CD4-positive, CD25-positive, alpha-beta regulatory T cell (primary cell): ENCODE measurements around the gene INO80D. TPM values are rescaled to one million over a fixed set of nuclear protein-coding genes. Genes with fewer than 3 reads are reported as not detected.
"Not testable (repeated sequence)": the region's sequence is repeated elsewhere in the genome, so short reads cannot be mapped to it uniquely, and the experiment has no call there.

Experiments
- ATAC-seq, 2 donors: fragments of 150-1000 bp; cut with Tn5 transposase; one replicate each; pipeline ENCODE4 v1.10.0; 2021; ENCODE audit warnings: low read depth in 2 of 2, moderate number of reproducible peaks in 2 of 2, moderate library complexity in 1 of 2
- DNase-seq, 3 donors: peaks; one replicate each; pipeline versions ENCODE4 v3.0.0 to v3.0.0-alpha.2; 2012 to 2022; ENCODE audit warnings: mixed read lengths in 1 of 3
- H3K27ac ChIP-seq: one replicate; pipeline ENCODE4 v1.7.0; 2013; ENCODE audit warnings: mild to moderate bottlenecking, low read length; ENCODE audit not compliant: insufficient read depth, poor library complexity, severe bottlenecking
- H3K27me3 ChIP-seq: one replicate; pipeline ENCODE4 v1.7.0; 2013; ENCODE audit warnings: low read length; ENCODE audit not compliant: control insufficient read depth, insufficient read depth
- H3K36me3 ChIP-seq: one replicate; pipeline ENCODE4 v1.7.0; 2013; ENCODE audit warnings: mild to moderate bottlenecking, low read length, moderate library complexity; ENCODE audit not compliant: control insufficient read depth, insufficient read depth
- H3K4me1 ChIP-seq: 2 replicates; pipeline ENCODE4 v1.7.0; 2013; ENCODE audit warnings: mild to moderate bottlenecking, low read length; ENCODE audit not compliant: insufficient read depth, control insufficient read depth, poor library complexity, severe bottlenecking
- H3K4me3 ChIP-seq: one replicate; pipeline ENCODE4 v1.7.0; 2013; ENCODE audit warnings: low read depth, mild to moderate bottlenecking, low read length, moderate library complexity
- H3K9me3 ChIP-seq, 2 experiments: 1 replicate in 1 of 2; 2 replicates in 1 of 2; pipeline ENCODE4 v1.7.0; 2013; ENCODE audit warnings: low read length in 2 of 2, mild to moderate bottlenecking in 1 of 2, moderate library complexity in 1 of 2; ENCODE audit not compliant: control insufficient read depth in 2 of 2
- H3K27ac Mint-ChIP-seq, 3 donors: one replicate each; pipeline ENCODE4 v1.8.0; 2020 to 2022; ENCODE audit warnings: mild to moderate bottlenecking in 3 of 3, mixed read lengths in 3 of 3, moderate library complexity in 2 of 3
- H3K27me3 Mint-ChIP-seq: one replicate; pipeline ENCODE4 v1.8.0; 2022; ENCODE audit warnings: mild to moderate bottlenecking, mixed read lengths
- H3K36me3 Mint-ChIP-seq: one replicate; pipeline ENCODE4 v1.8.0; 2020; ENCODE audit warnings: mixed read lengths
- H3K4me1 Mint-ChIP-seq, 4 donors: one replicate each; pipeline ENCODE4 v1.8.0; 2020 to 2022; ENCODE audit warnings: mixed read lengths in 4 of 4, mild to moderate bottlenecking in 1 of 4
- H3K4me3 Mint-ChIP-seq, 4 donors: one replicate each; pipeline ENCODE4 v1.8.0; 2020 to 2022; ENCODE audit warnings: mild to moderate bottlenecking in 4 of 4, mixed read lengths in 4 of 4, moderate library complexity in 3 of 4
- H3K9me3 Mint-ChIP-seq, 7 donors: one replicate each; pipeline ENCODE4 v1.8.0; 2020 to 2022; ENCODE audit warnings: mixed read lengths in 7 of 7, mild to moderate bottlenecking in 3 of 7, moderate library complexity in 2 of 7
- polyA plus RNA-seq, 4 donors: library from polyadenylated mRNA; unstranded; fragments of 300-500 nt; fragmentation: Illumina TruSeq; gene quantifications; one replicate each; pipeline ENCODE4 v1.2.3, GENCODE V29; 2021
- total RNA-seq: library from RNA; stranded (reverse); gene quantifications from one replicate; pipeline ENCODE4 v1.2.3, GENCODE V29; 2022

Gene INO80D
- total and polyA plus RNA-seq, 5 donors from 2014 or later, result 6.7 to 59.1 (median 8.6) TPM

- Histone ChIP-seq H3K4me1 (no peaks in the 10 kb centered on the region), H3K27me3 (no peaks in the 10 kb centered on the region), H3K4me3 (no peak overlapping the region), H3K36me3 (peaks cover 34% of the 10 kb centered on the region), H3K27ac (no peak overlapping the region), H3K9me3 (no peaks in the 10 kb centered on the region)
- ATAC-seq (no peak), DNase-seq (peak in 1 of 3 donors; percentile 10)
- Mint-ChIP-seq H3K27me3 (no peaks in the 10 kb centered on the region), H3K4me3 (no peak overlapping the region), H3K9me3 (no peaks in the 10 kb centered on the region), H3K36me3 (peaks cover 38% of the 10 kb centered on the region), H3K4me1 (peaks cover 20 to 29% (median 24%) of the 10 kb centered on the region in 4 donors), H3K27ac (peak overlapping the region in 1 of 3 donors; percentile 20)
Observed at GRCh38 chr2:206049392-206049791, 36.6 kb downstream of the INO80D start.

GRCh38 chr2:206045251-206045650 lies 40.7 kb downstream of the INO80D start:
- H3K4me3 Mint-ChIP-seq, result no peak overlapping the region

GRCh38 chr2:206040525-206040924 lies 45.4 kb downstream of the INO80D start:
- Mint-ChIP-seq H3K9me3 (peaks cover 0 to 2% (median 0%) of the 10 kb centered on the region in 7 donors), H3K36me3 (peaks cover 61% of the 10 kb centered on the region), H3K4me3 (no peak overlapping the region), H3K4me1 (peaks cover 20 to 38% (median 36%) of the 10 kb centered on the region in 4 donors), H3K27ac (no peak overlapping the region), H3K27me3 (no peaks in the 10 kb centered on the region)
- Histone ChIP-seq H3K36me3 (peaks cover 51% of the 10 kb centered on the region), H3K27me3 (no peaks in the 10 kb centered on the region), H3K4me3 (no peak overlapping the region), H3K27ac (no peak overlapping the region), H3K4me1 (no peaks in the 10 kb centered on the region), H3K9me3 (no peaks in the 10 kb centered on the region)
- DNase-seq (no peak), ATAC-seq (no peak)

More at GRCh38 chr2:206045251-206045650, 40.7 kb downstream of the INO80D start:
- H3K4me3 ChIP-seq, result no peak overlapping the region
- ATAC-seq (no peak), DNase-seq (no peak)
- peaks cover 45% of the 10 kb centered on the region for H3K36me3 ChIP-seq
- Mint-ChIP-seq H3K4me1 (peaks cover 31 to 38% (median 35%) of the 10 kb centered on the region in 4 donors), H3K9me3 (no peaks in the 10 kb centered on the region), H3K36me3 (peaks cover 49% of the 10 kb centered on the region), H3K27ac (no peak overlapping the region), H3K27me3 (no peaks in the 10 kb centered on the region)
- H3K27me3 ChIP-seq, result no peaks in the 10 kb centered on the region
- no peaks in the 10 kb centered on the region for H3K4me1 ChIP-seq
- no peaks in the 10 kb centered on the region for H3K9me3 ChIP-seq
- H3K27ac ChIP-seq, result no peak overlapping the region

- H3K36me3 ChIP-seq, result peaks cover 43% of the 10 kb centered on the region
- H3K4me1 Mint-ChIP-seq, result peaks cover 27 to 64% (median 51%) of the 10 kb centered on the region in 4 donors
- H3K27ac Mint-ChIP-seq, result peak overlapping the region in 2 of 3 donors; percentile 36 to 49
- not testable (repeated sequence) for H3K4me3 Mint-ChIP-seq, H3K27ac ChIP-seq, H3K4me1 ChIP-seq, H3K9me3 ChIP-seq, H3K4me3 ChIP-seq, DNase-seq, H3K27me3 ChIP-seq, H3K27me3 Mint-ChIP-seq, ATAC-seq
- H3K36me3 Mint-ChIP-seq, result peaks cover 81% of the 10 kb centered on the region
- peaks cover 0 to 12% (median 6%) of the 10 kb centered on the region in 7 donors for H3K9me3 Mint-ChIP-seq
Observed at GRCh38 chr2:206035393-206035792, 50.6 kb downstream of the INO80D start.

- H3K9me3 Mint-ChIP-seq, result peaks cover 0 to 12% (median 6%) of the 10 kb centered on the region in 7 donors
- DNase-seq, H3K27ac ChIP-seq, H3K4me1 ChIP-seq, H3K4me3 ChIP-seq, H3K27me3 Mint-ChIP-seq, H3K9me3 ChIP-seq, H3K27me3 ChIP-seq, ATAC-seq: not testable (repeated sequence)
- H3K36me3 ChIP-seq, result peaks cover 40% of the 10 kb centered on the region
- H3K4me3 Mint-ChIP-seq, result peak overlapping the region in 2 of 4 donors; percentile 11 to 16
- peak overlapping the region; percentile 15 to 64 (median 20) for H3K27ac Mint-ChIP-seq
- peaks cover 84% of the 10 kb centered on the region for H3K36me3 Mint-ChIP-seq
- peaks cover 27 to 66% (median 53%) of the 10 kb centered on the region in 4 donors for H3K4me1 Mint-ChIP-seq
Observed at GRCh38 chr2:206033452-206033851, 52.5 kb downstream of the INO80D start.

- DNase-seq (no peak), ATAC-seq (no peak)
- Histone ChIP-seq H3K36me3 (peaks cover 41% of the 10 kb centered on the region), H3K4me3 (no peak overlapping the region), H3K27ac (no peak overlapping the region), H3K9me3 (no peaks in the 10 kb centered on the region), H3K4me1 (no peaks in the 10 kb centered on the region), H3K27me3 (no peaks in the 10 kb centered on the region)
- Mint-ChIP-seq H3K27me3 (no peaks in the 10 kb centered on the region), H3K4me3 (no peak overlapping the region), H3K9me3 (peaks cover 0 to 12% (median 5%) of the 10 kb centered on the region in 7 donors), H3K27ac (peak overlapping the region in 2 of 3 donors; percentile 24 to 85), H3K36me3 (peaks cover 77% of the 10 kb centered on the region), H3K4me1 (peaks cover 27 to 64% (median 47%) of the 10 kb centered on the region in 4 donors)
Observed at GRCh38 chr2:206031950-206032567, 53.9 kb downstream of the INO80D start.

GRCh38 chr2:206031162-206031784 lies 54.7 kb downstream of the INO80D start:
- no peak overlapping the region for H3K4me3 ChIP-seq
- H3K36me3 Mint-ChIP-seq, result peaks cover 70% of the 10 kb centered on the region
- peaks cover 0 to 12% (median 5%) of the 10 kb centered on the region in 7 donors for H3K9me3 Mint-ChIP-seq
- peak overlapping the region in 2 of 4 donors; percentile 32 to 40 for H3K4me3 Mint-ChIP-seq
- H3K4me1 ChIP-seq, result no peaks in the 10 kb centered on the region
- H3K4me1 Mint-ChIP-seq, result peaks cover 27 to 60% (median 44%) of the 10 kb centered on the region in 4 donors
- H3K27me3 ChIP-seq, result no peaks in the 10 kb centered on the region
- H3K27me3 Mint-ChIP-seq, result no peaks in the 10 kb centered on the region
- ATAC-seq (peak in 1 of 2 donors; percentile 31), DNase-seq (peak in 1 of 3 donors; percentile 34)
- H3K9me3 ChIP-seq, result no peaks in the 10 kb centered on the region
- H3K27ac ChIP-seq, result no peak overlapping the region
- H3K36me3 ChIP-seq, result peaks cover 36% of the 10 kb centered on the region
- peak overlapping the region in 1 of 3 donors; percentile 85 for H3K27ac Mint-ChIP-seq
